Measurements from ENCODE around the gene GAPDH.
A peak's percentile ranks its signal among the peaks of the same experiment; 100 is the strongest.

The GAPDH gene

DNA sequence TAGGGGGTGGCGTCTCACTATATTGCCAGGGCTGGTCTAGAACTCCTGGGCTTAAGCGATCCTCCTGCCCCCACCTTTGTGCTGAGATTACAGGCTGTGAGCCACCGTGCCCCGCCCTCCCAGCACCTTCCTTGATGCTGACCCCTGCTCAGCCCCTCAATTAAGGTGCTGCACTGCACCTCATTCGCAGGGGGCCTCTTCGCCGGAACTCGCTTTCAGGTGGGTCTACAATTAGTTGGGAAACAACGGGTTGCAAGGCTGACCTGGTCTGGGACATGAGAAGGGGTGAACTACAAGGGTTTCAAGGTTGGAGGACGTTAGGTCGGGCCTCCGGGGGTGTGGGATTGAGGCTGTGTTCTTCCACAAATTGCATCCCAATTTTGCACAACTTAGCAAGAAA lies 35.0 kb downstream of the GAPDH start:
- Histone ChIP-seq H4K20me1 (ENCODE audit: insufficient read depth) (no peaks in the 10 kb centered on the region), H3K27ac (no peak overlapping the region), H3K79me2 (ENCODE audit: insufficient read depth, low read depth) (peaks cover 30% of the 10 kb centered on the region), H3K4me1 (ENCODE audit: low read depth, poor library complexity, severe bottlenecking) (peaks cover 5% of the 10 kb centered on the region), H3K9ac (no peak overlapping the region), H3K4me3 (IDR thresholded peaks at IDR 0.05; ENCODE audit: insufficient read depth, low read depth, low read length) (no peak overlapping the region), H2AFZ (ENCODE audit: low read depth) (no peak overlapping the region), H3K4me2 (no peak overlapping the region), H3K27me3 (ENCODE audit: insufficient read depth, low read depth) (no peaks in the 10 kb centered on the region), H3K36me3 (ENCODE audit: insufficient read depth) (peaks cover 14% of the 10 kb centered on the region; the same call in 1 of the 2 replicates)
- TF ChIP-seq, protein P1, sequence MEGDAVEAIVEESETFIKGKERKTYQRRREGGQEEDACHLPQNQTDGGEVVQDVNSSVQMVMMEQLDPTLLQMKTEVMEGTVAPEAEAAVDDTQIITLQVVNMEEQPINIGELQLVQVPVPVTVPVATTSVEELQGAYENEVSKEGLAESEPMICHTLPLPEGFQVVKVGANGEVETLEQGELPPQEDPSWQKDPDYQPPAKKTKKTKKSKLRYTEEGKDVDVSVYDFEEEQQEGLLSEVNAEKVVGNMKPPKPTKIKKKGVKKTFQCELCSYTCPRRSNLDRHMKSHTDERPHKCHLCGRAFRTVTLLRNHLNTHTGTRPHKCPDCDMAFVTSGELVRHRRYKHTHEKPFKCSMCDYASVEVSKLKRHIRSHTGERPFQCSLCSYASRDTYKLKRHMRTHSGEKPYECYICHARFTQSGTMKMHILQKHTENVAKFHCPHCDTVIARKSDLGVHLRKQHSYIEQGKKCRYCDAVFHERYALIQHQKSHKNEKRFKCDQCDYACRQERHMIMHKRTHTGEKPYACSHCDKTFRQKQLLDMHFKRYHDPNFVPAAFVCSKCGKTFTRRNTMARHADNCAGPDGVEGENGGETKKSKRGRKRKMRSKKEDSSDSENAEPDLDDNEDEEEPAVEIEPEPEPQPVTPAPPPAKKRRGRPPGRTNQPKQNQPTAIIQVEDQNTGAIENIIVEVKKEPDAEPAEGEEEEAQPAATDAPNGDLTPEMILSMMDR (conservative IDR thresholded peaks at IDR 0.05; ENCODE audit: low read depth, low read length) = no peak

DNA sequence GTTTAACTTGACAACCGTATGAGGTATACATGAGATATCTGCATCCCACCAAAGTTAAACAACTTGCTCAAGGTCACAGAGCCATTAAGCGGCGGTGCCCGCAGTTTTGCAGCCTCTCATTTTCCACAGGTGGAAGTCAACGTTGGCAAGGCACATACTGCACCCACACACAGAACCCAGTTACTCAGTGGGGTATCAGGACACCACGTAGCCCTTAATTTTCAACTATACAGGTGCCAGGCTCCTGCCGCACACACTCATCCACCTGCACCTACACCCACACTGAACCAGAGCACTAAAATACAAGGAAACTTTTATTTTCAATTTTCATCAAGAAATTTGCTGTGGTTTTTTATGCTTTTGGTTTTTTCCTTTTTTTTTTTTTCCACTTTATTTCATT lies 35.5 kb downstream of the GAPDH start:
- Histone ChIP-seq H3K27me3 (ENCODE audit: insufficient read depth, low read depth) (no peaks in the 10 kb centered on the region), H4K20me1 (ENCODE audit: insufficient read depth) (no peaks in the 10 kb centered on the region), H3K9ac (no peak overlapping the region), H3K27ac (no peak overlapping the region), H3K4me2 (no peak overlapping the region), H3K36me3 (ENCODE audit: insufficient read depth) (peaks cover 15% of the 10 kb centered on the region; the same call in 1 of the 2 replicates), H3K79me2 (ENCODE audit: insufficient read depth, low read depth) (peaks cover 30% of the 10 kb centered on the region), H3K4me1 (ENCODE audit: low read depth, poor library complexity, severe bottlenecking) (peaks cover 5% of the 10 kb centered on the region), H3K4me3 (IDR thresholded peaks at IDR 0.05; ENCODE audit: insufficient read depth, low read depth, low read length) (no peak overlapping the region), H2AFZ (ENCODE audit: low read depth) (no peak overlapping the region)
- TF ChIP-seq, protein P1 (conservative IDR thresholded peaks at IDR 0.05; ENCODE audit: low read depth, low read length) = no peak

DNA sequence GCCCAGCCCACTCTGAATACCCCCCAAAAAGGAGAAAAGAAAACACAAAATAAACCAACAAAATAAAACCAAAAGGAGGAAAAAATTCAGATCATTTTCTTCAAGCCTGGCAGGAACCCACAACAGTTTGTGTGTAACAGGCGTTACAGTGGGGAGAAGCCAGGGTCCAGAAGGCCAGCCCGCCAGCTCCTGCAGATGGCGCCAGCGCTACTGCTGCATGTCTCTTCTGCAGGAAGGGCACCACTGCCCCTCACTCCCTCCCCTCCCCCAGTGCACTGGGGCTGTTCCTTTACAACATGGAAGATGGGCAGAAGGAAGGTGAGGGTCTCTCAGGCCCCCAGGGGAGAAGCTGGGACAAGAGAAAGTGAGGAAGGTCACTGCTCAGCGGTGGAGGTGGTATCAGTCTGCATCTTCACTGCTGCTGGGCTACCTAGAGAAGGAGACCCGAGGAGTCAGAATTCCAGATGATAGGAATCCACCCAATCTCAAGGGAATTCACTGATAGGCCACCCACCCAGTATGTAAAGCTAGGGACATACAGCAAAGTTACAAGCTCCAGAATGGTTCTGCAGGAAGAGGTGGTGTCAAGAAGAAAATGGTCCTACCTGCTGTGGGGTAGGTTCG lies 36.1 kb downstream of the GAPDH start:
- H3K4me2 ChIP-seq = no peak overlapping the region
- H3K79me2 ChIP-seq (ENCODE audit: insufficient read depth, low read depth) = peaks cover 27% of the 10 kb centered on the region
- H4K20me1 ChIP-seq (ENCODE audit: insufficient read depth) = no peaks in the 10 kb centered on the region
- H3K9ac ChIP-seq = no peak overlapping the region
- H2AFZ ChIP-seq (ENCODE audit: low read depth) = no peak overlapping the region
- TF ChIP-seq, protein P1 (conservative IDR thresholded peaks at IDR 0.05; ENCODE audit: low read depth, low read length) = peak; percentile 41; the same call in 1 of the 2 replicates
- no peak overlapping the region for H3K4me3 ChIP-seq (IDR thresholded peaks at IDR 0.05; ENCODE audit: insufficient read depth, low read depth, low read length)
- H3K27ac ChIP-seq = no peak overlapping the region
- H3K27me3 ChIP-seq (ENCODE audit: insufficient read depth, low read depth) = no peaks in the 10 kb centered on the region
- peaks cover 5% of the 10 kb centered on the region for H3K4me1 ChIP-seq (ENCODE audit: low read depth, poor library complexity, severe bottlenecking)
- peaks cover 15% of the 10 kb centered on the region; the same call in 1 of the 2 replicates for H3K36me3 ChIP-seq (ENCODE audit: insufficient read depth)

DNA sequence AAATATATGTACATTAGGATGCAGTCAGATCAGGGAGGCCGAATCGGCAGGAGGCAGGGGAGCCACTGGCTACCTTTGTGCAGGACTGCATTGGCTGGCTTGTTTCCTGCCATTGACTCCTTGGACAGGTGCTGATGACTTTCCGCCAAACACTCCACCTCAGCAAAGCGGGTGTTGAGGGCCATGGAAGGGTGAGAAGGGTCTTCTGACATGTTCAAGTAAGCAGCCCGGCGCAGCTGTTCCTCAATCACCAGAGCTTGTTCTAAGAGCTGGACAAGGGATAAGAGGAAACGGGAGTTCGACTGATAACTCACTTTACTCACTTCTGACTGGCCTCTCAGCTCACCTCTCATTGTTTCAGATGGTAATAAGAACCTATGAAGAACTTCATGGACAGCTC lies 38.7 kb downstream of the GAPDH start:
- Histone ChIP-seq H3K4me1 (ENCODE audit: low read depth, poor library complexity, severe bottlenecking) (no peaks in the 10 kb centered on the region), H3K4me3 (IDR thresholded peaks at IDR 0.05; ENCODE audit: insufficient read depth, low read depth, low read length) (no peak overlapping the region), H3K4me2 (no peak overlapping the region), H3K27me3 (ENCODE audit: insufficient read depth, low read depth) (no peaks in the 10 kb centered on the region), H4K20me1 (ENCODE audit: insufficient read depth) (no peaks in the 10 kb centered on the region), H3K27ac (no peak overlapping the region), H3K79me2 (ENCODE audit: insufficient read depth, low read depth) (peaks cover under 1% of the 10 kb centered on the region; the same call in 1 of the 2 replicates), H3K9ac (no peak overlapping the region), H2AFZ (ENCODE audit: low read depth) (no peak overlapping the region), H3K36me3 (ENCODE audit: insufficient read depth) (peaks cover 13% of the 10 kb centered on the region; the same call in 1 of the 2 replicates)
- TF ChIP-seq, protein P1 (conservative IDR thresholded peaks at IDR 0.05; ENCODE audit: low read depth, low read length) = no peak

Measured in KMS-11 (cell line).